HepG2 (cell line): ENCODE results near the gene NPR3. TPM values are rescaled to one million over a fixed set of nuclear protein-coding genes. Genes with fewer than 3 reads are reported as not detected.

Experiments
- HMGXB4 ChIP-seq, 2 experiments: sonication (generic) in 1 of 2; formaldehyde crosslinking in 1 of 2; IDR thresholded peaks; 2 replicates each; pipeline versions ENCODE4 v1.4.0 to v1.6.1; 2018 to 2020; ENCODE audit warnings: missing genetic modification reagents in 2 of 2, borderline replicate concordance in 1 of 2, low read depth in 1 of 2, mild to moderate bottlenecking in 1 of 2, missing biosample characterization in 1 of 2
- IRX3 ChIP-seq: sonication (generic); formaldehyde crosslinking; IDR thresholded peaks from 2 replicates; pipeline ENCODE4 v1.8.1; 2023; ENCODE audit warnings: mild to moderate bottlenecking, low read depth, missing genetic modification reagents, borderline replicate concordance
- ISX ChIP-seq: sonication (generic); formaldehyde crosslinking; conservative IDR thresholded peaks from 2 replicates; pipeline ENCODE4 v1.5.0; 2020; ENCODE audit warnings: missing genetic modification reagents
- JDP2 ChIP-seq: sonication (generic); formaldehyde crosslinking; IDR thresholded peaks from 2 replicates; pipeline ENCODE4 v1.8.1; 2022; ENCODE audit warnings: missing genetic modification reagents, borderline replicate concordance
- MLLT10 ChIP-seq: sonication (generic); formaldehyde crosslinking; IDR thresholded peaks from 2 replicates; pipeline ENCODE4 v1.4.0; 2020; ENCODE audit warnings: missing genetic modification reagents
- RFX3 ChIP-seq: IDR thresholded peaks from 2 replicates; pipeline ENCODE4 v1.6.1; 2016; ENCODE audit warnings: missing biosample characterization, missing genetic modification reagents
- UBTF ChIP-seq: sonication (generic); formaldehyde crosslinking; IDR thresholded peaks from 2 replicates; pipeline ENCODE4 v1.4.0; 2020; ENCODE audit warnings: mild to moderate bottlenecking, missing genetic modification reagents
- XRCC5 ChIP-seq: fragments of 200-400 bp; formaldehyde crosslinking; optimal IDR thresholded peaks from 2 replicates; pipeline ENCODE3; 2017; ENCODE audit warnings: mild to moderate bottlenecking, low read length
- ZBTB25 ChIP-seq: IDR thresholded peaks from 2 replicates; pipeline ENCODE4 v1.6.1; 2018; ENCODE audit warnings: missing genetic modification reagents
- ZNF562 ChIP-seq: sonication (generic); formaldehyde crosslinking; IDR thresholded peaks from 2 replicates; pipeline ENCODE4 v1.8.0; 2022; ENCODE audit warnings: missing genetic modification reagents, borderline replicate concordance
- polyA plus RNA-seq, 8 experiments: library from polyadenylated mRNA; depleted of rRNA in 3 of 8; stranded (reverse) in 7 of 8; unstranded in 1 of 8; fragments of >200 nt; fragmentation: Illumina TruSeq in 4 of 8; extraction: Trizol in 4 of 8; gene quantifications; 2 replicates each; pipeline versions ENCODE4 v1.2.1 to v1.2.3, GENCODE V29; 2011 to 2016; ENCODE audit warnings: low read depth in 4 of 8, missing spikeins in 1 of 8, mixed read lengths in 1 of 8; ENCODE audit not compliant: insufficient read depth in 1 of 8
- total RNA-seq, 5 experiments: library from RNA; depleted of rRNA; stranded (reverse); fragments of >200 nt; fragmentation: Illumina TruSeq; extraction: Trizol; gene quantifications; 2 replicates each; pipeline ENCODE4 v1.2.3, GENCODE V29; 2016; ENCODE audit warnings: low read depth in 1 of 5

Gene NPR3
- total and polyA plus RNA-seq, 2 of the 13 experiments (the other 11 are each of a cell fraction or from before 2014, with no cell fraction given): 0.01 TPM; not detected in 1

GRCh38 chr5:32709750-32710549 is 1.2 kb upstream of the NPR3 start (continued):
- TF ChIP-seq HMGXB4 (CRISPR knock-in tag; IDR thresholded peaks at IDR 0.05; ENCODE audit: borderline replicate concordance in 1 of 2, low read depth in 1 of 2) (peak in 1 of 2 experiments; percentile 35; a peak in 1 of 4 replicates), RFX3 (no peak), MLLT10 (CRISPR knock-in tag) (no peak), JDP2 (no peak), XRCC5 (peak; percentile 57), IRX3 (no peak), ISX (CRISPR knock-in tag) (no peak), UBTF (CRISPR knock-in tag) (peak; percentile 33; the same call in 1 of the 2 replicates), ZNF562 (CRISPR knock-in tag) (no peak), ZBTB25 (CRISPR knock-in tag) (no peak)
